Measurements from ENCODE around the gene IL12A.

Gene IL12A

GRCh38 chr3:160027541-160028195 is 39.0 kb downstream of the IL12A start:
- DNase-seq (ENCODE audit: low read depth in 2 of 2): no peak

GRCh38 chr3:160035757-160036156 is 47.1 kb downstream of the IL12A start:
- DNase-seq (ENCODE audit: low read depth in 2 of 2): no peak

GRCh38 chr3:160038862-160039562 is 50.4 kb downstream of the IL12A start:
- DNase-seq (ENCODE audit: low read depth in 2 of 2): no peak

GRCh38 chr3:160040181-160040580 is 51.5 kb downstream of the IL12A start:
- DNase-seq (ENCODE audit: low read depth in 2 of 2): no peak

GRCh38 chr3:160041465-160041864 is 52.8 kb downstream of the IL12A start:
- DNase-seq (ENCODE audit: low read depth in 2 of 2): no peak

- DNase-seq (ENCODE audit: low read depth in 2 of 2): no peak
Observed at GRCh38 chr3:160044121-160044520, 55.5 kb downstream of the IL12A start.
